ENCODE data around the gene LIM2.

Gene LIM2

DNA sequence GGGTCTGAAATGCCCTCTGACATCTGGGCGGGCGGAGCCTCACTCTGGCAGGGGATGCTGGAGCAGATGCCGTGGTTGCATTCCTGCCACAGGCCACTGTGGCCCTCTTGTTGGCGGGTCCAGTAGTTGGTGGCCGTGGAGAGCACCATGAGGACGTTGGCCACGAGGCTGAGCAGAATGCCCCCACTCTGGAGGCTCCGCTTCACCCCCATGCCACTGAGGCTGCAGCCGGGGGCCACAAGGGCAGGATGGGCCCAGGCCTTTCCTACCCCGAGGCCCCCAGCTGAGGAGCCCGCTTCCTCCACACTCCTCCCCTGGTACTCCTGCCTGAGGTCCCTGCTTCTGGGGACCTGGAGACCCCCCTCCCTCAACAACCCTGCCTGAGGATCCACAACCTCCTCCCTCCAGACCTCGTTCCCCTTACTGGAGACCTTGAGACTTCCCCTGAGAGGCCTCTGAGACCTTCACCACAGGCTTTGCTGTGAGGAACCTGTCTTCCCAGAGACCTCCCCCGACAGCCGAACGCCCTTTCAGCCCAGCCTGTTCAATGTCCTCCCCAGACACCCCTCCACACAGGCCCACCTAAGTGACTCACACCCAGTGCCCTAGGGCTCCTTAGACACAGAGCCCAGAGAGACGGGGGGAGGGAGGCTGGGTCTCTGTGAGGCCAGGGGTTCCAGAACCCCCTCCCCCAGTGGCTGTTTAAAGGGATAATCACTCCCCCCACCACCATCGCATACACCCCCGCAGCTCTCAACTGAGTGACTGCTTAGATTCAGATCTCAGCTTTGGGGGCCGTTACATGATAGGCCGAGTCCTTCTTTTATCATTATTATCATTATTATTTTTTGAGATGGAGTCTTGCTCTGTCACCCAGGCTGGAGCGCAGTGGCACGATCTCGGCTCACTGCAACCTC, 19.1 kb downstream of the LIM2 start, which contains the start of gene CLDND2:
CLDND2 (minus strand) TSS at position 638 of the 917 bp plus-strand sequence; CDS start at position 212, 426 bp downstream.
- Histone ChIP-seq H3F3A (ENCODE audit: insufficient read depth, low read length) (no peaks in the 10 kb centered on the region), H3K9ac (ENCODE audit: low read length) (no peak within 1 kb of the TSS), H4K20me1 (ENCODE audit: insufficient read depth, low read length) (no peaks in the 10 kb centered on the region), H3K79me2 (ENCODE audit: low read length) (no peaks in the 10 kb centered on the region), H3K4me2 (ENCODE audit: low read depth, low read length) (no peak within 1 kb of the TSS), H3K27ac (ENCODE audit: low read length) (no peak within 1 kb of the TSS), H3K9me3 (replicated peaks; ENCODE audit: insufficient read depth, low read length) (no peaks in the 10 kb centered on the region), H3K4me3 (ENCODE audit: low read length) (no peak within 1 kb of the TSS), H3K9me2 (replicated peaks; ENCODE audit: insufficient read depth, low read length) (no peaks in the 10 kb centered on the region), H2AFZ (ENCODE audit: low read length) (no peak within 1 kb of the TSS), H3K4me1 (ENCODE audit: low read length) (no peaks in the 10 kb centered on the region), H3K36me3 (replicated peaks; ENCODE audit: insufficient read depth, low read length) (no peaks in the 10 kb centered on the region), H3K27me3 (replicated peaks; ENCODE audit: insufficient read depth, low read length) (no peaks in the 10 kb centered on the region)
- no peak for TF ChIP-seq CTCF (IDR thresholded peaks at IDR 0.05; ENCODE audit: low read length)
- no peak for TF ChIP-seq EZH2phosphoT487 (IDR thresholded peaks at IDR 0.05; ENCODE audit: low read length)
- no peak for TF ChIP-seq EZH2 (optimal IDR thresholded peaks at IDR 0.05; ENCODE audit: low read depth, low read length)
- no peak for DNase-seq

GRCh38 chr19:51367565-51368365, 20.0 kb downstream of the LIM2 start:
- Histone ChIP-seq H3K9me2 (replicated peaks; ENCODE audit: insufficient read depth, low read length) (no peaks in the 10 kb centered on the region), H3F3A (ENCODE audit: insufficient read depth, low read length) (no peaks in the 10 kb centered on the region), H3K36me3 (replicated peaks; ENCODE audit: insufficient read depth, low read length) (no peaks in the 10 kb centered on the region), H3K27ac (ENCODE audit: low read length) (no peak overlapping the region), H3K4me1 (ENCODE audit: low read length) (no peaks in the 10 kb centered on the region), H3K4me3 (ENCODE audit: low read length) (no peak overlapping the region), H3K4me2 (ENCODE audit: low read depth, low read length) (no peak overlapping the region), H3K9ac (ENCODE audit: low read length) (no peak overlapping the region), H3K27me3 (replicated peaks; ENCODE audit: insufficient read depth, low read length) (no peaks in the 10 kb centered on the region), H2AFZ (ENCODE audit: low read length) (no peak overlapping the region), H3K79me2 (ENCODE audit: low read length) (no peaks in the 10 kb centered on the region), H3K9me3 (replicated peaks; ENCODE audit: insufficient read depth, low read length) (no peaks in the 10 kb centered on the region), H4K20me1 (ENCODE audit: insufficient read depth, low read length) (no peaks in the 10 kb centered on the region)
- TF ChIP-seq EZH2phosphoT487 (IDR thresholded peaks at IDR 0.05; ENCODE audit: low read length): no peak
- no peak for TF ChIP-seq EZH2 (optimal IDR thresholded peaks at IDR 0.05; ENCODE audit: low read depth, low read length)
- no peak for DNase-seq

DNA sequence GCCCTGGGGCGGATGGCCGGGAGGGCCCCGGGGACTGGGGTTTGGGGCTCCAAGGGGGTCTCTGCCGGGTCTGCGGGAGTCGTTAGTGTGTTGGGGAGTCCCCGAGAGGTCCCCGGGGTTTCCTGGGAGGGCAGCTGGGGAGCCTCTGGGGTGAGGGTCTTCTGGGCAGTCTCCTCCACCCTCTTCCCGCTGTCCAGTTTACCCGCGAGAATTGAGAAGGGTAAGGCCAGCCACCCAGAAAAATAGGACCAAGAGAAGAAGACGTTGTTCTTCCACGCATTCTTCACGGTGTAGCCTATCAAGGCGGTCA, 20.6 kb downstream of the LIM2 start:
- Histone ChIP-seq H3K4me3 (ENCODE audit: low read length) (no peak overlapping the region), H3K36me3 (replicated peaks; ENCODE audit: insufficient read depth, low read length) (no peaks in the 10 kb centered on the region), H3K27me3 (replicated peaks; ENCODE audit: insufficient read depth, low read length) (no peaks in the 10 kb centered on the region), H4K20me1 (ENCODE audit: insufficient read depth, low read length) (no peaks in the 10 kb centered on the region), H3F3A (ENCODE audit: insufficient read depth, low read length) (no peaks in the 10 kb centered on the region), H3K79me2 (ENCODE audit: low read length) (no peaks in the 10 kb centered on the region), H3K4me1 (ENCODE audit: low read length) (no peaks in the 10 kb centered on the region), H3K27ac (ENCODE audit: low read length) (no peak overlapping the region), H3K9me2 (replicated peaks; ENCODE audit: insufficient read depth, low read length) (no peaks in the 10 kb centered on the region), H3K4me2 (ENCODE audit: low read depth, low read length) (no peak overlapping the region), H2AFZ (ENCODE audit: low read length) (no peak overlapping the region), H3K9ac (ENCODE audit: low read length) (no peak overlapping the region), H3K9me3 (replicated peaks; ENCODE audit: insufficient read depth, low read length) (no peaks in the 10 kb centered on the region)
- DNase-seq: no peak
- no peak for TF ChIP-seq EZH2phosphoT487 (IDR thresholded peaks at IDR 0.05; ENCODE audit: low read length)
- no peak for TF ChIP-seq EZH2 (optimal IDR thresholded peaks at IDR 0.05; ENCODE audit: low read depth, low read length)
- no peak for TF ChIP-seq CTCF (IDR thresholded peaks at IDR 0.05; ENCODE audit: low read length)

Measured in MM.1S (cell line).